H1 (cell line): ENCODE data around the gene PIGM.

ENCODE experiments used
- CHD1 ChIP-seq: IDR thresholded peaks from 2 replicates; pipeline ENCODE4 v1.6.1; 2012; ENCODE audit warnings: low read depth, low read length, improper control_type of control experiment
- CREB1 ChIP-seq: IDR thresholded peaks from 2 replicates; pipeline ENCODE4 v1.6.1; 2012; ENCODE audit warnings: inconsistent platforms
- CTCF ChIP-seq, 3 experiments: IDR thresholded peaks; 1 replicate in 2 of 3; 2 replicates in 1 of 3; pipeline versions ENCODE4 v1.5.1 to v1.6.1; 2011; ENCODE audit warnings: low read length in 3 of 3, mild to moderate bottlenecking in 3 of 3, inconsistent platforms in 2 of 3, low read depth in 1 of 3, moderate library complexity in 1 of 3; ENCODE audit not compliant: insufficient read depth in 1 of 3; ENCODE audit errors: control extremely low read depth in 1 of 3
- EP300 ChIP-seq, 2 experiments: IDR thresholded peaks; 1 replicate in 1 of 2; 2 replicates in 1 of 2; pipeline ENCODE4 v1.6.1; 2011 to 2012; ENCODE audit warnings: low read depth in 2 of 2, low read length in 2 of 2, mild to moderate bottlenecking in 2 of 2, borderline replicate concordance in 1 of 2, inconsistent platforms in 1 of 2, moderate library complexity in 1 of 2
- FOSL1 ChIP-seq: IDR thresholded peaks from 2 replicates; pipeline ENCODE4 v1.6.1; 2011; ENCODE audit warnings: mild to moderate bottlenecking, low read depth, low read length, moderate library complexity; ENCODE audit not compliant: insufficient read depth
- KDM1A ChIP-seq: fragments of 200-600, 300-600 bp; sonication (generic); IDR thresholded peaks from 2 replicates; pipeline ENCODE4 v1.7.1; 2016; ENCODE audit warnings: mild to moderate bottlenecking, low read length, borderline replicate concordance
- POLR2A ChIP-seq, 2 experiments: IDR thresholded peaks; 1 replicate in 1 of 2; 2 replicates in 1 of 2; pipeline ENCODE4 v1.6.1; 2011; ENCODE audit warnings: low read depth in 2 of 2, low read length in 2 of 2, mild to moderate bottlenecking in 2 of 2; ENCODE audit errors: control extremely low read depth in 1 of 2
- POLR2AphosphoS5 ChIP-seq: IDR thresholded peaks from 2 replicates; pipeline ENCODE4 v1.6.1; 2011; ENCODE audit warnings: low read depth, low read length
- RFX5 ChIP-seq: IDR thresholded peaks from 2 replicates; pipeline ENCODE4 v1.6.1; 2011; ENCODE audit warnings: low read depth, low read length, improper control_type of control experiment, borderline replicate concordance
- SP2 ChIP-seq: IDR thresholded peaks from 2 replicates; pipeline ENCODE4 v1.6.1; 2012; ENCODE audit warnings: mild to moderate bottlenecking, low read length, inconsistent platforms
- TBP ChIP-seq: IDR thresholded peaks from 2 replicates; pipeline ENCODE4 v1.6.1; 2011; ENCODE audit warnings: low read depth, low read length, improper control_type of control experiment
- TEAD4 ChIP-seq: IDR thresholded peaks from 2 replicates; pipeline ENCODE4 v1.6.1; 2012; ENCODE audit warnings: low read depth, low read length, inconsistent platforms, mixed read lengths
- TF ChIP-seq, protein P1 (sequence below): IDR thresholded peaks from 2 replicates; pipeline ENCODE4 v1.6.1; 2012; ENCODE audit warnings: inconsistent platforms

DNA sequence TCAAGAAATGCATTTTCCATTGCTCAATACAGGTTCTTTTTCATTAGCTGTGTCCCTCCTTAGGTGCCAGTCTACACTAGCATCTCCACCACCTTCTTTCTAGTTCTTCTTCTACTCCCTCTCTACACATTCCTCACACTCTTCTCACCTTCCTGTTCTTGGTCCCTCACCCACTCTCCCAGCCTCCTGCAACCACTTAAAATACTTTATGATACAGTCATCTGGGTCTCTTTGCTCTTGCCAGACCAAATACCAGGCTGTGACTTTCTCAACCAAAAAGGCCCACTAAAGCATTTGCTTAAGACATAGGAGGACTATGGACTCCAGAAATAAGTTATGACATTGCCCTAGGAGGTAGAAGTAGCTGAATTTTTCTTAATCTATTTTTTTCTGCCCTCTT is 35.1 kb downstream of the PIGM start:
- TF ChIP-seq FOSL1 (no peak), TBP (no peak), CHD1 (no peak), CTCF (IDR thresholded peaks at IDR 0.05; ENCODE audit: control extremely low read depth in 1 of 3, insufficient read depth in 1 of 3, low read depth in 1 of 3, low read length in 3 of 3) (no peak), CREB1 (no peak), SP2 (no peak), EP300 (IDR thresholded peaks at IDR 0.05; ENCODE audit: borderline replicate concordance in 1 of 2, low read depth in 2 of 2, low read length in 2 of 2) (no peak), KDM1A (no peak), POLR2A (IDR thresholded peaks at IDR 0.05; ENCODE audit: control extremely low read depth in 1 of 2, low read depth in 2 of 2, low read length in 2 of 2) (no peak), POLR2AphosphoS5 (no peak), TEAD4 (no peak), RFX5 (no peak)
- TF ChIP-seq, protein P1, sequence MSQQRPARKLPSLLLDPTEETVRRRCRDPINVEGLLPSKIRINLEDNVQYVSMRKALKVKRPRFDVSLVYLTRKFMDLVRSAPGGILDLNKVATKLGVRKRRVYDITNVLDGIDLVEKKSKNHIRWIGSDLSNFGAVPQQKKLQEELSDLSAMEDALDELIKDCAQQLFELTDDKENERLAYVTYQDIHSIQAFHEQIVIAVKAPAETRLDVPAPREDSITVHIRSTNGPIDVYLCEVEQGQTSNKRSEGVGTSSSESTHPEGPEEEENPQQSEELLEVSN, result no peak
